Osteocyte (in vitro differentiated cells): ENCODE results near the gene NR0B1. TPM values are rescaled to one million over a fixed set of nuclear protein-coding genes. Genes with fewer than 3 reads are reported as not detected.

Experiments used
- DNase-seq: peaks from one replicate; pipeline ENCODE4 v3.0.0; 2021; ENCODE audit warnings: mixed read lengths; ENCODE audit not compliant: unreplicated experiment; ENCODE audit errors: extremely low spot score
- H3K27ac Mint-ChIP-seq: one replicate; pipeline ENCODE4 v1.8.0; 2021; ENCODE audit warnings: mild to moderate bottlenecking, mixed read lengths; ENCODE audit not compliant: unreplicated experiment
- H3K27me3 Mint-ChIP-seq: one replicate; pipeline ENCODE4 v1.8.0; 2021; ENCODE audit warnings: mixed read lengths; ENCODE audit not compliant: unreplicated experiment
- H3K36me3 Mint-ChIP-seq: one replicate; pipeline ENCODE4 v1.8.0; 2021; ENCODE audit warnings: mixed read lengths; ENCODE audit not compliant: unreplicated experiment
- H3K4me1 Mint-ChIP-seq: one replicate; pipeline ENCODE4 v1.8.0; 2021; ENCODE audit warnings: mixed read lengths; ENCODE audit not compliant: unreplicated experiment
- H3K4me3 Mint-ChIP-seq: one replicate; pipeline ENCODE4 v1.8.0; 2021; ENCODE audit warnings: mild to moderate bottlenecking, moderate library complexity, mixed read lengths; ENCODE audit not compliant: unreplicated experiment
- H3K9me3 Mint-ChIP-seq: one replicate; pipeline ENCODE4 v1.8.0; 2021; ENCODE audit warnings: mixed read lengths; ENCODE audit not compliant: unreplicated experiment
- CTCF ChIP-seq: fragments of 200-600 bp; sonication (generic); IDR thresholded peaks from 2 replicates; pipeline ENCODE4 v1.5.0; 2021; ENCODE audit warnings: antibody characterized with exemption, mild to moderate bottlenecking, moderate library complexity
- total RNA-seq: library from RNA; stranded (reverse); gene quantifications from 2 replicates; pipeline ENCODE4 v1.2.1, GENCODE V29; 2021

NR0B1 gene
- total RNA-seq, 1 donor from 2014 or later = not detected

DNA sequence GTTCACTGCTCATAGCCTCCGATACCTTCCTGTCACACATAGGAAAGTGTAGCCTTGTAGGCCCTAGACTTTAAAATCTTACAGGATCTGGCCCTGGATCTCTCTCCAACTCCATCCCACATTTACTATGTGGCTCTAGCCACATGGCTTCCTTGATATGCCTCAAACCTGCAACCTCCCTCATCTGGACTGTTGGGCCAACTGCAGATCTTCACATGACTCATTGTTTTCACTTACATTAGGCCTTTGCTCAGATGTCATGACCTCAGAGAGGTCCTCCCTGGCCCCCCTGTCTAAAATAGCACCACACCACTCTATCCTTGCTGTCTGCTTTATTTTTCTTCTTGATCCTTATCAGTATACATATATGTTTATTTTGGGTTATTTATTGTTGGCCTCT, 8.1 kb upstream of the NR0B1 start:
- no peak for DNase-seq
- no peak for TF ChIP-seq CTCF
- no peak overlapping the region for H3K27ac Mint-ChIP-seq
- no peaks in the 10 kb centered on the region for H3K36me3 Mint-ChIP-seq
- H3K4me3 Mint-ChIP-seq = no peak overlapping the region
- no peaks in the 10 kb centered on the region for H3K9me3 Mint-ChIP-seq
- peaks cover 2% of the 10 kb centered on the region for H3K27me3 Mint-ChIP-seq
- H3K4me1 Mint-ChIP-seq = peaks cover 2% of the 10 kb centered on the region

GRCh38 chrX:30313322-30313721, 4.1 kb upstream of the NR0B1 start:
- no peak for DNase-seq
- no peaks in the 10 kb centered on the region for H3K9me3 Mint-ChIP-seq
- no peak overlapping the region for H3K4me3 Mint-ChIP-seq
- TF ChIP-seq CTCF = no peak
- no peaks in the 10 kb centered on the region for H3K36me3 Mint-ChIP-seq
- H3K4me1 Mint-ChIP-seq = peaks cover 4% of the 10 kb centered on the region
- H3K27ac Mint-ChIP-seq = no peak overlapping the region
- peaks cover 6% of the 10 kb centered on the region for H3K27me3 Mint-ChIP-seq

- peaks cover 4% of the 10 kb centered on the region for H3K27me3 Mint-ChIP-seq
- no peak for DNase-seq
- no peaks in the 10 kb centered on the region for H3K36me3 Mint-ChIP-seq
- H3K27ac Mint-ChIP-seq = no peak overlapping the region
- peaks cover 4% of the 10 kb centered on the region for H3K4me1 Mint-ChIP-seq
- H3K4me3 Mint-ChIP-seq = no peak overlapping the region
- no peaks in the 10 kb centered on the region for H3K9me3 Mint-ChIP-seq
- no peak for TF ChIP-seq CTCF
Measured at GRCh38 chrX:30312858-30313257, 3.7 kb upstream of the NR0B1 start.

DNA sequence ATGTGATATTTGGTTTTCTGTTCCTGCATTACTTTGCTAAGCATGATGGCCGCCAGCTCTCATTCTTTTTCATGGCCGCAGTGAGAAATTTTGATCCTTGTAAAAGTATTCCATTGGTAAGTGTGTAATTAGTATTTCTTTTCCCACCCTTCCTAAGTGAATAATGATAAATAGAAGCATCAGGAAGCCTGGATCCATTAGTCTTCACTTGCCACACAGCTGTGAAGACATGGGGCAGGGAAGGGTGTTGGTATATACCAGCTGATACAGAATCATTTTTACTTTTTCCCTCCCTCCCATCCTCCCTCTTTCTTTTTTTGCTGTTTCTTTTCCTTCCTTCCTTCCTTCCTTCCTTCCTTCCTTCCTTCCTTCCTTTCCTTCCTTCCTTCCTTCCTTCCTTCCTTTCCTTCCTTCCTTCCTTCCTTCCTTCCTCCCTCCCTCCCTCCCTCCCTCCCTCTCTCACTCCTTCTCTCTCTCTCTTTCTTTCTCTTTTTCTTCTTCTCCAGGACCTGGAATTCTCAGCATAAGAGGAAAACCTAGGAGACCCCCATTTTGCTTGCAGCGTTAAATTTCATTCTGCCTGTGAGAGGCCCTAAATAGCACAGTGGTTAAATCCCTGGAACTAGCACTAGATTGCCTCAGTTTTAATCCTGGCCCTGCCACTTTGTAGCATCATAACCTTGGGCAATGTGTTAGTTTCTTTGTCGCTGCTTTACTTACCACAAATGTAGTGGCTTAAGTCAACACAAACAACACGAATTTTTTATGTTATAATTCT, 1.4 kb upstream of the NR0B1 start:
- Mint-ChIP-seq H3K36me3 (no peaks in the 10 kb centered on the region), H3K4me3 (no peak overlapping the region), H3K9me3 (no peaks in the 10 kb centered on the region), H3K27me3 (peaks cover 9% of the 10 kb centered on the region), H3K27ac (no peak overlapping the region), H3K4me1 (peaks cover 4% of the 10 kb centered on the region)
- no peak for DNase-seq
- TF ChIP-seq CTCF = no peak

DNA sequence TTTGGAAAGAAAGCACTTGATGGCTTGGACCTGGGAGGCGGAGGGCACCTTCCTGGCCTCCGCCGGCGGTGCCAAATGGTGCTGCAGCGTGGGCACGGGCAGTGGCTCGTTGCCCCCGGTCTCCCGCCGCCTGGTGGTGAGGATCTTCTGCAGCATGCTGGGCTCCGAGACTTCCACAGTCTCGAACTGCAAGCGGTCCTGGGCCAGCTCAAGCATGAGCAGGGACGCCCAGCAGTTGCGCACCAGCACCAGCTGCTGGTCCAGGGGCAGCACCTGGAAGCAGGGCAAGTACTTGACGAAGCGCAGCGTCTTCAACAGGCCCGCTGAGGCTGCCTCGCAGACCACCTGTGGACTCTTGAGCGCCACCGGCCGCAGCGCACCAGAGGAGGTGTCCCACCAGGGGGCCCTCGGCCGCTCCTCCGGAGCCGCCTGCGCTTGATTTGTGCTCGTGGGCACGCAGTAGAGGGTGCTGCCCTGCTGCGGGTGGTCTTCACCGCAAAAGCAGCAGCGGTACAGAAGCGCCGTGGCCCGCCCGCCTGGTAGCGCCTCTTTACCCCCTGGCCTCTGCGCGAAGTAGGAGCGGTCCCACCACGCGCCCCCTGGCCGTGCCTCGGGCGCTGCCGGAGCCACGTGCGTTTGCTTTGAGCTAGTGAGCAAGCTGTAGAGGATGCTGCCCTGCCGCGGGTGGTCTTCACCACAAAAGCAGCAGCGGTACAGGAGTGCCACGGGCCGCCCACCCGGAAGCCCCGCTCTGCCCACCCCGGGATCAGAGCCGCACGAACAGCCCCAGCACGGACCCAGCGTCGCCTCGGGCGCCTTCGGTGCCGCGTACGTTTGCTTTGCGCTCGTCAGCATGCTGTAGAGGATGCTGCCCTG, 689 bp downstream of the NR0B1 start:
- peaks cover 4% of the 10 kb centered on the region for H3K4me1 Mint-ChIP-seq
- peaks cover 9% of the 10 kb centered on the region for H3K27me3 Mint-ChIP-seq
- no peak overlapping the region for H3K27ac Mint-ChIP-seq

More for the DNA sequence above, 689 bp downstream of the NR0B1 start:
- TF ChIP-seq CTCF = peak; percentile 27
- Mint-ChIP-seq H3K36me3 (no peaks in the 10 kb centered on the region), H3K4me3 (peak overlapping the region; percentile 52), H3K9me3 (no peaks in the 10 kb centered on the region)
- no peak for DNase-seq
